Type B pancreatic cell (in vitro differentiated cells): ENCODE results near the gene HSPG2. TPM values are rescaled to one million over a fixed set of nuclear protein-coding genes. Genes with fewer than 3 reads are reported as not detected.
"Not testable (repeated sequence)": the region's sequence is repeated elsewhere in the genome, so short reads cannot be mapped to it uniquely, and the experiment has no call there.

Experiments used
- DNase-seq: peaks from one replicate; pipeline ENCODE4 v3.0.0; 2021; ENCODE audit warnings: mixed read lengths; ENCODE audit not compliant: unreplicated experiment; ENCODE audit errors: extremely low spot score
- H3K27ac Mint-ChIP-seq: 2 replicates; pipeline ENCODE4 v1.8.0; 2021; ENCODE audit warnings: mild to moderate bottlenecking, mixed read lengths
- H3K27me3 Mint-ChIP-seq: 2 replicates; pipeline ENCODE4 v1.8.0; 2021; ENCODE audit warnings: mixed read lengths
- H3K36me3 Mint-ChIP-seq: 2 replicates; pipeline ENCODE4 v1.8.0; 2021; ENCODE audit warnings: mixed read lengths
- H3K4me1 Mint-ChIP-seq: one replicate; pipeline ENCODE4 v1.8.0; 2021; ENCODE audit warnings: mixed read lengths; ENCODE audit not compliant: unreplicated experiment
- H3K4me3 Mint-ChIP-seq: 2 replicates; pipeline ENCODE4 v1.8.0; 2021; ENCODE audit warnings: mild to moderate bottlenecking, mixed read lengths
- H3K9me3 Mint-ChIP-seq: 2 replicates; pipeline ENCODE4 v1.8.0; 2021; ENCODE audit warnings: mixed read lengths
- CTCF ChIP-seq: fragments of 200-600 bp; sonication (generic); conservative IDR thresholded peaks from 2 replicates; pipeline ENCODE4 v1.5.0; 2021; ENCODE audit warnings: antibody characterized with exemption, mild to moderate bottlenecking
- total RNA-seq: library from RNA; stranded (reverse); gene quantifications from 2 replicates; pipeline ENCODE4 v1.2.1, GENCODE V29; 2021; ENCODE audit warnings: low replicate concordance

Gene HSPG2
- total RNA-seq, 1 donor from 2014 or later: 130 TPM

DNA sequence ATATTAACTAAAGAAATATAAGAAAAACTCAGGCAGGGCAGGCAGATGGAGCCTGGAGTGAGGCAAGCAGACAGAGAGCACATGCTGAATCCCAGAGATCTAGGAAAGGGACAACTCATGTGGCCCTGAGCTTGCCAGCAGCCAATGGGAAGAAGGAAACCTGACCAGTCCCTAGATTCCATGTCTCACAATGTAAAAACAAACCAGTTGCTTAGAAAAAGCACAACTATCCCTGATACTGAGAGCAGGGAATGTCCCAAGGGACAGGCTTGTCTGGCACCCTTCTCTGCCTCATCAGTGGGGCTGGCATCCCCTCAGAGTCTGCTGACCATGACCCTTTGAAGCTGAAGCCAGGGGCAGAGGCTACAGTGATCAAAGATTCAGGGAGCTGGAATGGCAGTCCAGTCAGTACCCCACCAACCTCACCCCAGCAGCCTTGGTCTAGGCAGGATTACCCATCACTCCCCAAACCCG is 27.8 kb downstream of the HSPG2 start:
- DNase-seq: no peak
- Mint-ChIP-seq H3K27me3 (no peaks in the 10 kb centered on the region), H3K4me3 (no peak overlapping the region), H3K27ac (peak overlapping the region; percentile 40), H3K36me3 (no peaks in the 10 kb centered on the region), H3K4me1 (peaks cover 35% of the 10 kb centered on the region), H3K9me3 (no peaks in the 10 kb centered on the region)
- TF ChIP-seq CTCF: no peak

GRCh38 chr1:21907737-21908534 is 29.2 kb downstream of the HSPG2 start:
- peaks cover 29% of the 10 kb centered on the region for H3K4me1 Mint-ChIP-seq
- not testable (repeated sequence) for H3K36me3 Mint-ChIP-seq

DNA sequence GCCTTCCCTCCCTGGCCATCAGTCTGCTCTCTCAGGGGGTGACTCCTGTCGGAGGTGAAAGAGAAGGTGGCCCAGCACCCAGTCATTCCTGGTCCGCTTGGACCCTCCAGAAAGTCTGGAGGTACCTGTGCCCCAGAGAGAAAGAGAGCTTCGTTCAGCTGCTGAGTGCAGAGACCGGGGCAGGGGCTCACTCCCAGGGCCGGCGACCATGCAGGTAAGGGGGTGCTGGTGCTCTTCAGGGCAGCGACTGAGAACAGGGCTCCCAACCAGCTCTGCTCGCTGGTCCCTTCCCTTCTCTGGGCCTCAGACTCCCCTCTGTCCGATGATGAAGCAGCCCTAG is 30.1 kb downstream of the HSPG2 start:
- Mint-ChIP-seq H3K9me3 (no peaks in the 10 kb centered on the region), H3K27ac (no peak overlapping the region), H3K36me3 (no peaks in the 10 kb centered on the region), H3K4me3 (no peak overlapping the region), H3K4me1 (peaks cover 24% of the 10 kb centered on the region), H3K27me3 (no peaks in the 10 kb centered on the region)
- no peak for DNase-seq
- no peak for TF ChIP-seq CTCF

More at GRCh38 chr1:21907737-21908534, 29.2 kb downstream of the HSPG2 start:
- DNase-seq, H3K27me3 Mint-ChIP-seq, H3K27ac Mint-ChIP-seq, H3K4me3 Mint-ChIP-seq, H3K9me3 Mint-ChIP-seq: not testable (repeated sequence)

DNA sequence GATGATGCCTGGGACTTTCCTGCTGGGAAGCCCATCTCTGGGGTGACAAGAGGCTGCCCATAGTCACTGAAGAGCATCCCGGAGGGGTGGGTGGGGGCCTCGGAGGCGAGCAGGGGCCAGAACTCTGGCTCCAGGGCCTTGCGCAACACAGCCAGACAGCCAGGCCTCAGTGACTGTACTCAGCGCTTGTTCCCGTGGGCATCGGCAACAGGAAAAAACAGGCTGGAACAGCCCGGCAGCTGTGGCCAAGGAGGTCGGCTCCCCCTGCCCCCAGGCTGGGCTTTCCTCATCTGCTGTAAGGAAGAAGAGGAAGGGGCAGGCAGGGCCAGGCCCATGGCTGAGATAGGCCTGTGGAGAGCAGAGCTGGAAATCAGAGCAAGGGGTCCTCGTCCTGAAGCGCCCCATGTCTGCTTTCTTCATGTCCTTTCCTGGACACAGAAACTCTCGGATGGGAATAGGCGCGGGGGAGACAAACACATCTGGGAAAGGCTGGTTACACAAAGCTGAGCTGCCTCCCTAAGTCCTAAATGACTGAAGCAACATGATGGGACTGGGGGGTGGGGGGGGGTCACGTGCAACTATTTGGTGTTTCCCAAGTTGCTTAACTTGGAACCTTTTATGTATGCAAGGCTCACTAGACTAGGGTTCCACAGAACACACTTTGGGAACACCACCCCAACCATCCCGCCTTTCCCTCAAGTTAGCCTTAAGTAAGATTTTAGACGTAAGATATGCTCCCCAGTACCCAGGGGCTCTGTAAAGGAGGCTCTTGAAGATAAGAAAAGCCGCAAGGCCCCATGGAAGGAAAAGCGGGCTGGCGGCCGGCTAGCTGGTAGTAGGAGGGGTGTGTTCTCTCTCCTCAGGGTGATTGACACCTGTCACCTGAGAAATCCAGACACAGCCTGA is 30.7 kb downstream of the HSPG2 start:
- no peak for TF ChIP-seq CTCF
- Mint-ChIP-seq H3K4me3 (no peak overlapping the region), H3K36me3 (no peaks in the 10 kb centered on the region), H3K4me1 (peaks cover 28% of the 10 kb centered on the region), H3K27me3 (no peaks in the 10 kb centered on the region), H3K9me3 (no peaks in the 10 kb centered on the region), H3K27ac (no peak overlapping the region)
- DNase-seq: no peak

DNA sequence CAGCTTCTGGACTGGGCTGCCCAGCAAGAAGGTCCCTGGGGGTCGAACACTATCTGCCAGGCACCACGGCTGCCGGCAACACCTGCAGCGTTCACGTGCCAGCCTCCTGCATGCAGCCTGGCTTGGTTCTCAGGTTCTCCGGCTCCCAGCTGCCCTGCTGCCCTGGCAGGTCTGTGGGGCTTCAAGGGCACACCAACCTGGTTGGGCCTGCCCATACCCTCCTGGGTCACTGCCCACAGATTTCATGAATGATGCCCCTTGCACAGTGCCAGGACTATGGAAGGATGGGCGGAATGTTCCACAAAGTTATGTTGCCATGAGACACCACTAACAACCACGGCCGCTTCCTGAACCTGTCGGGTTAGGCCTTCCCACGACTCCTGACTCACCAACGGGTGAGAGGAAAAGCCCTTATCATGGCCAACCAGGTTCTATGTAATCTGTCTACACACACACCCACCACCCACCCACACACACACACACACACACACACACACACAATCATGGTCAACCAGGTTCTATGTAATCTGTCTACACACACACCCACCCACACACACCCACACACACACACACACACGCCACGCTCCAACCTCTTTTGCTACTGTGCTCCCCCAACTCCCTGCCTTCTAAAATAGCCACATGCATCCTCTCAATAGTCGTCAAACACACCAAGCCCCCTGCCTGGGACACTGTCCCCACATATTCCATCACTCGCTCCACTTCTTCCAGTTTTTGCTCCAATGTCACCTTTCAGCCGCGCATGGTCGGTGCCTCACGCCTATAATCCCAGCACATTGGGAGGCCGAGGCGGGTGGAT is 32.2 kb downstream of the HSPG2 start:
- no peaks in the 10 kb centered on the region for H3K9me3 Mint-ChIP-seq
- H3K36me3 Mint-ChIP-seq: no peaks in the 10 kb centered on the region
- H3K4me3 Mint-ChIP-seq: no peak overlapping the region
- no peaks in the 10 kb centered on the region for H3K27me3 Mint-ChIP-seq
- TF ChIP-seq CTCF: no peak
- H3K27ac Mint-ChIP-seq: peak overlapping the region; percentile 21
- H3K4me1 Mint-ChIP-seq: peaks cover 33% of the 10 kb centered on the region
- DNase-seq: no peak
